ENCODE results near the gene MT2A.

The MT2A gene

DNA sequence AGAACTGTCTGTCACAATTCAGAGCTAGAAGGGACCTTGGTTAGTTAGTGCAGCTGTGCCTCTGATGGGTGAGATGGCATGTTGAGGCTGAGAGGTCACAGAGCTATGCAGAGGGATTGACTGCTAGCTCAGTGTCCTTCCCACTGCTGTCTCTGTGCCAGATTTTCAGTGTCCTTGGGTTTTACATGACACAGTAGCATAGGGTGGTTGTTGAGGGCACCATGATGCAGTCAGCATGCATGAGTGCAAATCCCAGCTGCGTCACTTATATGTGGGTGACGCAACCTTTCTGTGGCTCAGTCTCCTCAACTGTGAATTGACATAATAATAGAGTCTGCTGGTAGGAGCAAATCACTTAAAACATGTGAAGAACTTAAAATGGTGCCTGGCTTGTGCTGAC lies 32.8 kb downstream of the MT2A start:
- DNase-seq, result no peak

DNA sequence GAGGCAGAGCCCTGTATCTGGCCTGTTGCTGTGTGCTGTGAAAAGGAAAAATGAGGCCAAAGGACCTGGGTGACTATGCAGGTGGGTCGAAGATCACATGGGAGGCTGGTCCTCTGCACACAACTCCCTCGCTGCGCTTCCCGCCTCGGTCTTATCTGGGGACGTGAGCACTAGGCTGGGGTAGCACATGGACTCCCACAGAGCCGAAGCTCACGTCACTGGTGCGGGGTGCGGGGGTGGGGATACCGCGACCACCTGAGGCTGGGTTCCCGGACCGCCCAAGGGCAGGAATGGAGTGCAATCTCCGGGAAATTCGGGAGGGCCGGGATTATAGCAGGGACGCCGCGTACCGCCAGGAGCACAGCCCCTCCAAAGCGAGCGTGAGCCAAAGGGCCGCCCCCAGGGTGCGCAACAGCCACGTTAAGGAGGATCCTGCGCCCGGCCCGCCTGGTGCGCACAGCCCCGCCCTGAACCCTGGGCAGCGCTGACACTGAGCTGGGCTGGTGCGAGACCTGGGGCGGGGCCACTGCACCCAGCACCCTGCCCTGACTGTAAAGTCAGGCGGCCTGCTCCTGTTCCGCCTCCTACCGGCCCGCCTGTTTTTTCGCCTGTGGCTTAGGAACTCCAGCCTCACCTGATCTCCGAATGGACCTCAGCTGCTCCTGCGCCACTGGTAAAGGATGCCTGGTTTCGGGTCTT lies 34.8 kb downstream of the MT2A start:
- DNase-seq, result peak; percentile 81

GRCh38 chr16:56643833-56644232 lies 35.4 kb downstream of the MT2A start:
- no peak for DNase-seq

DNA sequence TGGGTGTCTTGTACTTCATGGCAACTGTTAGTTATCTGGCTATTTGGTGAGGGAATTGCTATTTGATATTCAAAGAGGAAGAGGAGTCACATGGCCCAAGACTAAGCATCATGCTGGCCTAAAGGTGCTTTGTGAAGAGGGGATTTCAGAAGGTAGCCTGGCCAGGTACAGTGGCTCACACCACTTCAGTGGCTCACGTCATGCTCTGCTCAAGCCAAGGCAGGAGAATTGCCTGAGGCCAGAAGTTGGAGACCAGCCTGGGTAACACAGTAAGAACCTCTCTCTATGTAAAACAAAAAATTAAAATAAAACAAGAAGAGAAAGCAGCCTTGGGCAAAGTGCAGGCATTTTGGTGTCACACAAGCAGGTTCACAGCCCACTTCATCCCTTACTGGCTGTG lies 36.9 kb downstream of the MT2A start:
- DNase-seq, result no peak

DNA sequence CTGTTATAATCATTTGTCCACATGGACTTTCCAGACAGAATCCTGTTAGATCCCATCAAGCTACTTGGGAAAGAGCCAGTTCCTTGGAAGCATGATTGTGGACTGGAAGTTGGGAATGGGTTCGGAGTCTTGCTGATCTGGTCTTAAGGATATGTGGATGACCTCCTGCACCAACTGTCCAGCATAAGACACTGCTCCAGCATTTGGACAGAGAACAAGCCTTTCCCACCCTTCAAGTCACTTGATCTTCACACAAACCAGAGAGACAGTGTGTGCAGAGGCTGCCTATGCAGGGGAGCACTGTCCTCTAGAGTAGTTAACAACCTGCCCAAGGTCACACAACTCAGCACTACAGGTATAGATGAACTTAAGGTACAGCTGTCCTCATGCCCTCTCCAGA lies 37.5 kb downstream of the MT2A start:
- DNase-seq, result no peak

DNA sequence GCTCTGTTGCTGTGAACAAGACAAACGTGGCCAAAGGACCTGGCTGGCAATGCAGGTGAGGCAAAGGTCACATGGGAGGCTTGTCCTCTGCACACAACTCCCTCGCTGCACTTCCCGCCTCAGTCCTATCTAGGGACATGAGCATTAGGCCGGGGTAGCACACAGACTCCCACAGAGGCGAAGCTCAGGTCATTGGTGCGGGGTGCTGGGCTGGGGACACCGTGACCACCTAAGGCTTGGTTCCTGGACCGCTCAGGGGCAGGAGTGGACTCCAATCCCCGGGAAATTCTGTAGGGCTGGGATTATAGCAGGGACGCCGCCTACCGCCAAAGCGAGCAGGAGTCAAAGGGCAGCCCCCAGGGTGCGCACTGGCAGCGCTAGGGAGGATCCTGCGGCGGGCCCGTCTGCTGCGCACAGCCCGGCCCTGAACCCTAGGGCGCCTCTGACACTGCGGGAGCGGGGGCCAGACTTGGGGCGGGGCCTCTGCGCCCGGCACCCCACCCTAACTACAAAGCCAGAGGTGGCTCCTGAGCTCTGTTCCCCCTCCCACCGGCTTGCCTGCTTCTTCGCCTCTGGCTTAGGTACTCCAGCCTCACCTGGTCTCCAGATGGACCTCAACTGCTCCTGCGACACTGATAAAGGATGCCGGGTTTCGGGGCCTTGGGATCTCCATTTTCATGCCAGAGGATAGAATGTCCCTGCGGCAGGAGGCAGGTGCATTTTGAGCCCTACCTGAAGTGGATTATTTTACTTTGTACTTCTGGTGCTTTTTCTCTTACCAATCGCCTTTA lies 39.5 kb downstream of the MT2A start:
- DNase-seq, result no peak

GRCh38 chr16:56649271-56649670 lies 40.9 kb downstream of the MT2A start:
- no peak for DNase-seq

GRCh38 chr16:56649820-56650219 lies 41.4 kb downstream of the MT2A start:
- DNase-seq, result no peak

GRCh38 chr16:56651586-56651985 lies 43.2 kb downstream of the MT2A start, which contains the start of gene MT1B:
Gene MT1B (plus strand): TSS chr16:56651886. CDS start chr16:56651954, 68 bp downstream.
- no peak for DNase-seq

DNA sequence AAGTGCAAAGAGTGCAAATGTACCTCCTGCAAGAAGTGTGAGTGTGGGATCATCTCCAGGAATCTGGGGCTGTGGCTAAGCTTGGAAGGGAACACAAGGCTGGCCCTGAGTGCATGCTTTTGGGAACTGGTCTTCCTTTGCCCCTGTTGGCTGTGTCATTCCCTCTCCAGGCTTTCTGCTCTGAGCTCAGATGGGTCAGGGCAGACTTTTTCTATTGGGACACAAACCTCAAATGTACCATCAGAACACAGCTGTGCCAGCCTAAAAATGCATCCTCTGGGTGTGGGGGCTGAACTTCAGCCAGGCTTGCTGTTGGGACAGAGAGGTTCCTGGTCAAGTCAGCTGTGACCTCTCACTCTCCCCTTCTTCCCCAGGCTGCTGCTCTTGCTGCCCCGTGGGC lies 44.2 kb downstream of the MT2A start:
- no peak for DNase-seq

GRCh38 chr16:56653218-56653617 lies 44.8 kb downstream of the MT2A start:
- no peak for DNase-seq

GRCh38 chr16:56657555-56658326 lies 49.4 kb downstream of the MT2A start, which contains the start of gene MT1F:
Gene MT1F (plus strand): TSS chr16:56657959. CDS start chr16:56658059, 100 bp downstream.
- peak; percentile 70 for DNase-seq

- DNase-seq, result no peak
Measured at GRCh38 chr16:56658327-56658875, 50.0 kb downstream of the MT2A start.
